ENCODE results near the gene ALDH4A1. TPM values are rescaled to one million over a fixed set of nuclear protein-coding genes. Genes with fewer than 3 reads are reported as not detected.

Gene ALDH4A1
- total RNA-seq, 1 experiment from 2014 or later: 26.1 TPM

GRCh38 chr1:18885311-18886002 lies 16.9 kb downstream of the ALDH4A1 start:
- H3K27ac ChIP-seq (ENCODE audit: insufficient read length, low read depth, low read length): no peak overlapping the region
- no peak overlapping the region for H3K4me3 Mint-ChIP-seq
- no peak overlapping the region for H3K56ac ChIP-seq (ENCODE audit: insufficient read length, low read depth, low read length)
- no peaks in the 10 kb centered on the region for H4K20me1 ChIP-seq (ENCODE audit: control insufficient read depth, insufficient read depth, insufficient read length)
- TF ChIP-seq CTCF (conservative IDR thresholded peaks at IDR 0.05): no peak
- H3K27me3 Mint-ChIP-seq (ENCODE audit: low read depth): no peaks in the 10 kb centered on the region
- H3K4ac ChIP-seq (ENCODE audit: low read depth, low read length): no peak overlapping the region
- no peaks in the 10 kb centered on the region for H3K9me3 Mint-ChIP-seq
- no peak overlapping the region for H2BK15ac ChIP-seq (ENCODE audit: low read depth, low read length)
- no peak overlapping the region for H2BK120ac ChIP-seq (ENCODE audit: low read depth, low read length, poor library complexity, severe bottlenecking)
- H3K23me2 ChIP-seq (ENCODE audit: insufficient read length, low read depth, low read length, poor library complexity, severe bottlenecking): no peaks in the 10 kb centered on the region
- H3K36me3 Mint-ChIP-seq (ENCODE audit: insufficient read depth in 1 of 3, low read depth in 3 of 3): peaks cover 4 to 21% (median 12%) of the 10 kb centered on the region in 3 experiments; a peak in 5 of 7 replicates
- H3K27ac Mint-ChIP-seq: peak overlapping the region in 1 of 3 experiments; percentile 80; a peak in 2 of 7 replicates
- no peak overlapping the region for H4K5ac ChIP-seq (ENCODE audit: insufficient read length, low read depth, low read length)
- WGBS (ENCODE audit: extremely low coverage, insufficient read length, low lambda C conversion rate): no CpG with 5 or more reads among the region's 17 CpGs
- H3K4me2 ChIP-seq (ENCODE audit: insufficient read depth, insufficient read length, low read length): no peak overlapping the region
- no peak overlapping the region for H3K18ac ChIP-seq (ENCODE audit: insufficient read length, low read depth, low read length)
- no peak for DNase-seq
- no peak overlapping the region for H3T11ph ChIP-seq (ENCODE audit: low read length)
- no peaks in the 10 kb centered on the region for H3K79me1 ChIP-seq (ENCODE audit: insufficient read depth, low read depth, low read length, poor library complexity, severe bottlenecking)
- H3K23ac ChIP-seq (ENCODE audit: insufficient read length, low read depth, low read length): no peak overlapping the region
- no peak overlapping the region for H3K14ac ChIP-seq (ENCODE audit: insufficient read depth, low read length)
- no peaks in the 10 kb centered on the region for H3K9me3 ChIP-seq (ENCODE audit: control insufficient read depth, low read depth, low read length)
- no peaks in the 10 kb centered on the region for H3K79me2 ChIP-seq (ENCODE audit: insufficient read depth, low read length)
- no peak overlapping the region for H4K91ac ChIP-seq (ENCODE audit: insufficient read length, low read depth, low read length)
- H4K8ac ChIP-seq (replicated peaks; ENCODE audit: insufficient read length, low read depth, low read length): no peak overlapping the region
- H3K27me3 ChIP-seq (ENCODE audit: insufficient read depth, low read length): no peaks in the 10 kb centered on the region
- no peak overlapping the region for H2BK20ac ChIP-seq (ENCODE audit: low read depth, low read length, poor library complexity, severe bottlenecking)
- H2BK12ac ChIP-seq (ENCODE audit: insufficient read length, low read depth, low read length): no peak overlapping the region
- no peak overlapping the region for H2AFZ ChIP-seq (ENCODE audit: low read length)
- H3K4me1 Mint-ChIP-seq: no peaks in the 10 kb centered on the region
- H2AK5ac ChIP-seq (ENCODE audit: insufficient read length, low read length): no peak overlapping the region
- H3K4me1 ChIP-seq (ENCODE audit: insufficient read depth, low read length): no peaks in the 10 kb centered on the region
- no peak overlapping the region for H3K9ac ChIP-seq (ENCODE audit: extremely low read depth, insufficient read length, low read length)
- no peak overlapping the region for H2BK5ac ChIP-seq (ENCODE audit: insufficient read length, low read length)
